GM12801 (cell line): ENCODE results near the gene STAP1.

Experiments used
- CTCF ChIP-seq: IDR thresholded peaks from one replicate; pipeline ENCODE4 v1.5.1; 2011; ENCODE audit warnings: control low read depth; ENCODE audit not compliant: insufficient read length; ENCODE audit errors: extremely low read depth

STAP1 gene

GRCh38 chr4:67604029-67604381, 45.5 kb downstream of the STAP1 start:
- TF ChIP-seq CTCF = no peak

GRCh38 chr4:67604749-67605148, 46.2 kb downstream of the STAP1 start:
- TF ChIP-seq CTCF = no peak

GRCh38 chr4:67608027-67608426, 49.5 kb downstream of the STAP1 start:
- no peak for TF ChIP-seq CTCF

GRCh38 chr4:67614186-67614585, 55.7 kb downstream of the STAP1 start:
- no peak for TF ChIP-seq CTCF

- no peak for TF ChIP-seq CTCF
These were observed 56.6 kb downstream of the STAP1 start for GRCh38 chr4:67615119-67615518.

GRCh38 chr4:67616478-67616877, 58.0 kb downstream of the STAP1 start:
- no peak for TF ChIP-seq CTCF

- no peak for TF ChIP-seq CTCF
These were observed 66.4 kb downstream of the STAP1 start for GRCh38 chr4:67624939-67625338.

GRCh38 chr4:67632492-67632891, 74.0 kb downstream of the STAP1 start:
- TF ChIP-seq CTCF = no peak
